GM21619 (cell line): Measurements from ENCODE around the gene KATNAL2.
"Not testable (repeated sequence)": the region's sequence is repeated elsewhere in the genome, so short reads cannot be mapped to it uniquely, and the experiment has no call there.

Experiments
- ATAC-seq: cut with Tn5 transposase; IDR thresholded peaks from one replicate; pipeline ENCODE4 v1.9.1; 2021; ENCODE audit not compliant: unreplicated experiment

Gene KATNAL2

GRCh38 chr18:47032945-47033344 lies 115.5 kb downstream of the KATNAL2 start:
- no peak for ATAC-seq

GRCh38 chr18:47034591-47034990 lies 117.2 kb downstream of the KATNAL2 start:
- not testable (repeated sequence) for ATAC-seq

- ATAC-seq: no peak
Observed at GRCh38 chr18:47035156-47035671, 117.8 kb downstream of the KATNAL2 start, which contains the start of gene ELOA2. ELOA2 (minus strand) TSS chr18:47035621; CDS start chr18:47035264, 357 bp downstream.

- ATAC-seq: no peak
Observed at GRCh38 chr18:47036298-47036874, 119.0 kb downstream of the KATNAL2 start.

- no peak for ATAC-seq
Observed at GRCh38 chr18:47036927-47037578, 119.7 kb downstream of the KATNAL2 start.

GRCh38 chr18:47040982-47041381 lies 123.6 kb downstream of the KATNAL2 start:
- ATAC-seq: no peak

GRCh38 chr18:47050468-47050867 lies 133.1 kb downstream of the KATNAL2 start:
- ATAC-seq: no peak

- ATAC-seq: no peak
Observed at GRCh38 chr18:47054369-47054768, 137.0 kb downstream of the KATNAL2 start.

- no peak for ATAC-seq
Observed at GRCh38 chr18:47062471-47062870, 145.1 kb downstream of the KATNAL2 start.

GRCh38 chr18:47063096-47063495 lies 145.7 kb downstream of the KATNAL2 start:
- no peak for ATAC-seq

- no peak for ATAC-seq
Observed at GRCh38 chr18:47067648-47068047, 150.2 kb downstream of the KATNAL2 start.

GRCh38 chr18:47075098-47075883 lies 157.9 kb downstream of the KATNAL2 start:
- no peak for ATAC-seq

GRCh38 chr18:47077111-47077510 lies 159.7 kb downstream of the KATNAL2 start:
- ATAC-seq: no peak

GRCh38 chr18:47080872-47081271 lies 163.5 kb downstream of the KATNAL2 start:
- no peak for ATAC-seq

- ATAC-seq: no peak
Observed at GRCh38 chr18:47081578-47081977, 164.2 kb downstream of the KATNAL2 start.

GRCh38 chr18:47087676-47088075 lies 170.3 kb downstream of the KATNAL2 start:
- ATAC-seq: no peak

GRCh38 chr18:47095810-47096209 lies 178.4 kb downstream of the KATNAL2 start:
- no peak for ATAC-seq

GRCh38 chr18:47100212-47100831 lies 182.9 kb downstream of the KATNAL2 start:
- peak; percentile 56 for ATAC-seq

GRCh38 chr18:47108373-47108772 lies 191.0 kb downstream of the KATNAL2 start:
- ATAC-seq: no peak

GRCh38 chr18:47108998-47109405 lies 191.6 kb downstream of the KATNAL2 start:
- ATAC-seq: no peak

- ATAC-seq: no peak
Observed at GRCh38 chr18:47109720-47110119, 192.3 kb downstream of the KATNAL2 start.
